ENCODE measurements around the gene SLC16A4.
"Not testable (repeated sequence)": the region's sequence is repeated elsewhere in the genome, so short reads cannot be mapped to it uniquely, and the experiment has no call there.

SLC16A4 gene

DNA sequence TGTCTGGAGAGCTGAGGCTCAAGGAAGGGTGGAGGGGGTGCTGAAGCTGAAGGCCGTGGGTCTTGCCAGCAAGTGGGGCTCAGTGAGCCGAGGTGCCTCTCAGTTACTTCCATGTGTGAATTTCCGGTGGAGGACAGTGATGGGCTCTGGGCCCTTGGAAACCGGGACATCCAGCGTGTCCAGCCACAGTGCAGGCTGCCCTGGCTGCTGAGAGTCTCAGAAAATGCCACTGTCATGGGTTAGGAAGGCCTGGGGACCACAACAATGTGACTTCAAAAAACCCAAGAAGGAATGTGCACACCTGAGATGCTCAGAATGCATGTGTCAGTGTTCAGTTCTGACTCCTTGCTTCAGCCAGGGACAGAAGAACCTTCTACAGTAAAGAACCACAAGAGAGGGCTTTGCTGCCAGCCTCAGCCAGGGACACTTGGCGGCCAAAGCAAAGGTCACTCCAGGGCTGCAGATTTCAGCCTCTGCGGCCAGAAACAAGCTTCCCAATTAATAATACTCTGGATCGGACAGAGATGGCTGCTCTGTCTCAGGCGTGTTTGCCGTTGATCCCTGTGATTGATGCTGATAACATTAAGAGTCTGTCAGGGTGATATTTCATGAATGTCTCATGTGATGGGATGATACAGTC is 29.3 kb upstream of the SLC16A4 start:
- no peak overlapping the region for H3K27ac ChIP-seq
- TF ChIP-seq ZFX (IDR thresholded peaks at IDR 0.05; ENCODE audit: borderline replicate concordance) (no peak), CTCF (IDR thresholded peaks at IDR 0.05) (no peak)

DNA sequence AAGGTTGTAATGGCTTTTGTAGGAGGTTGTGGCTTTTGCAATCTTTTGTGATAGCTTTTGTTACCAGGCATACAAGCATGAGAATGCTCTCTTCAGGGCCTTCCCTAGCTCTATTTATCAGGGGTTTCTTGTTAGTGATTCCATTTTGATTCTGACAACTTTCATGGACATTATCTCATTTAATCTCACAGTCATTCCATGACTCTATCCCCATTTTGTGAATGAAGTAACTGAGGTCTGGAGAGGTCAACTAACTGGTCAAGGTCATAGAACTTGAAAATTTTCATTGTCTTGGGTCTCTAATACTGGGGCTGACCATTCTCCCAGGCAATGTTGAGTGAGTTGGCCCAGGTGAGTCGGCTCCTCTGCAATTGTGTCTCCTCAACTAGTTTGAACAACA is 27.9 kb upstream of the SLC16A4 start:
- no peak overlapping the region for H3K27ac ChIP-seq
- TF ChIP-seq CTCF (IDR thresholded peaks at IDR 0.05) (no peak), ZFX (IDR thresholded peaks at IDR 0.05; ENCODE audit: borderline replicate concordance) (no peak)

GRCh38 chr1:110413045-110413444 is 22.2 kb upstream of the SLC16A4 start:
- H3K27ac ChIP-seq: not testable (repeated sequence)

DNA sequence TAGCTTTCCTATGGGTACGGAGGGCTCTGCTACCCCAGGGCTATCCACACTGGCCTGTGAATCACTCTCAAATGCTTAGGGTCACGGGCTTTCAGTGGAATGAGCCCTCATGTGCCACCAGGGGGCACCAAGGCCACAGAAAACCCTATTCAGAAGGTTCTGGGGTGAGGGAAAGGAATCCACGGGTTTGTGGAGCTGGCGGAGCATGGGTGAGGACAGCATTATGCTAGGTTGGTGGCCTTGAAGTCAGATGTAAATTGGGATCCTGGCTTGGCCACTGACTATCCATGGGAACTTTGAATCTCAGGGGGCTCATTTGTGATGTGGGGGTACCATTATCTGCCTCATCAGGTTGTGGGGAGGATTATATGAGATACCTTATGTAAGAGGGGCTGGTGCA is 21.8 kb upstream of the SLC16A4 start:
- no peak overlapping the region for H3K27ac ChIP-seq
- TF ChIP-seq ZFX (IDR thresholded peaks at IDR 0.05; ENCODE audit: borderline replicate concordance): no peak
- TF ChIP-seq CTCF (IDR thresholded peaks at IDR 0.05): peak; percentile 76

DNA sequence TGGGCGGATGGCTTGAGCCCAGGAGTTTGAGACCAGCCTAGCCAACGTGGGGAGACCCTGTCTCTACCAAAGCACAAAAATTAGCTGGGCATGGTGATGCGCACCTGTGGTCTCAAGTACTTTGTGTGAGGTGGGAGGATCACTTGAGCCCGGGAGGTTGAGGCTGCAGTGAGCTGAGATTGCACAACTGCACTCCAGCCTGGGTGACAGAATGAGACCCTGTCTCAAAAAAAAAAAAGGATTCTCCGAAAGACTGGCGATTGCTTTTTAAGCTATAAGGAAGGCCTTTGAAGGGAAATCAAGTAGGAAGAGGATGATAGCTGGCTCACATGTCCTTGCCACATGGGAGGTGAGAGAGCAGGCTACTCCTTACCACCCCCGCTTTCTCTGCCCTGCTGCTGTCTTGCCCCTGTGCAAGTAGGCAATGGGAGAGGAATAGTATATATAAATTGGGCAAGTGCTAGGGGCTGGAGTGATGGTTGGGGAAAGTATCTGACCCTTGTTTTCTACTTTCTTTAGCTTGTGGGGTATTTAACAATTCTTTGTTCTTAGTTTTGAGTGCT is 20.4 kb upstream of the SLC16A4 start:
- TF ChIP-seq ZFX (IDR thresholded peaks at IDR 0.05; ENCODE audit: borderline replicate concordance) (no peak), CTCF (IDR thresholded peaks at IDR 0.05) (no peak)
- H3K27ac ChIP-seq: no peak overlapping the region

GRCh38 chr1:110409316-110409715 is 18.5 kb upstream of the SLC16A4 start:
- no peak overlapping the region for H3K27ac ChIP-seq
- TF ChIP-seq CTCF (IDR thresholded peaks at IDR 0.05) (no peak), ZFX (IDR thresholded peaks at IDR 0.05; ENCODE audit: borderline replicate concordance) (no peak)

DNA sequence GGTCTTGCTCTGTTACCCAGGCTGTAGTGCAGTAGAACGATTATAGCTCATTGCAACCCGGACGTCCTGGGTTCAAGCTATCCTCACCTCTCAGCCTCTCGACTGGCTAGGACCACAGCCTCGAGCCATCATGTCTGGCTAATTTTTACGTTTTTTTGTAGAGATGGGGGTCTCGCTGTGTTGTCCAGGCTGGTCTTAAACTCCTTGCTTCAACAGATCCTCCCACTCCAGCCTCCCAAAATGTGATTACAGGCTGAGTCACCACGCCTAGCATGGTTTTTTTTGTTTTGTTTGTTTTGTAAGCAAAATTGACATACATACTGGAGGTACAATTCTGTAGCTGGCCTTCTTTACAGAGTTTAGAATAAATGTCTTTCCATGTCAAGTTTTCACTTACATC is 17.7 kb upstream of the SLC16A4 start:
- no peak for TF ChIP-seq CTCF (IDR thresholded peaks at IDR 0.05)
- no peak for TF ChIP-seq ZFX (IDR thresholded peaks at IDR 0.05; ENCODE audit: borderline replicate concordance)
- H3K27ac ChIP-seq: peak overlapping the region; percentile 85; the same call in 1 of the 2 replicates
